Activated CD8-positive, alpha-beta memory T cell treated with anti-CD3 and anti-CD28 coated beads for 1 hour (primary cell): ENCODE data around the gene CLDN9.

Experiments used
- DNase-seq, 2 donors: peaks; one replicate each; pipeline ENCODE4 v3.0.0-alpha.2; 2020; ENCODE audit warnings: low read depth in 1 of 2; ENCODE audit errors: extremely low read depth in 1 of 2

CLDN9 gene

DNA sequence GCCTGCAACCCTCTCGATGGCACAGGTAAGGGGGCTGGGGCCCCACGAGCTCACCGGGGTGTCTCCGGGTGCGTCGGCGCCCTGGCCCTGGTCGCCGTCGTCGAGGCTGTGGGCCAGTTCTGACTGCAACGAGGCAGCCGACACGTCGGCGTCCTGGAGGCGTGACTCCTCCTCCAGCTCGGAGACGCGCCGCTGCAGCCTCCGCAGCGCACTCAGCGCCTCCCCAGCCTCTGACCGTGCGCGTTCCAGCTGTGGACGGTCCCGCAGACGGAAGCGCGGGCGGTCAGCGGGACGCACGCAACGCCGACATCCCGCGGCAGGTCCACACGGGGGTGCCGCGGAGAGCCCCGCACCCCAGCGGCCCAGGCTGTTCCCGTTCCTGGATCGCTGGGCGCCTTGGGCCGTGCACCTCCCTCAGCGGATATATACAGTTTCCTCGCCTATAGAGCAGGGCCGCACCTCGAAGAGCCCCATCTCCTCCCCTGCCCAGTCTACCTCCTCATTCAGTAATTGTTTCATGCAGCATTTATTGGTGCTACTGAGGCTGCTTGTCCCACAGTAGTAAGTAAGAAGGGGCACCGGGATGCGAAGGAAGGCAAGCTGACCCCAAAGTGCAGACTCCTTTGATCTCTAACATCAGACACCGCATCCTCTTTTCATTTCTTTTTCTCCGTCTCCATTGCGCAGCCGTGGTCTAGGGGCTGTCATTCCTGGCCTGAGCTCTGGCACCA is 16.9 kb downstream of the CLDN9 start:
- no peak for DNase-seq

DNA sequence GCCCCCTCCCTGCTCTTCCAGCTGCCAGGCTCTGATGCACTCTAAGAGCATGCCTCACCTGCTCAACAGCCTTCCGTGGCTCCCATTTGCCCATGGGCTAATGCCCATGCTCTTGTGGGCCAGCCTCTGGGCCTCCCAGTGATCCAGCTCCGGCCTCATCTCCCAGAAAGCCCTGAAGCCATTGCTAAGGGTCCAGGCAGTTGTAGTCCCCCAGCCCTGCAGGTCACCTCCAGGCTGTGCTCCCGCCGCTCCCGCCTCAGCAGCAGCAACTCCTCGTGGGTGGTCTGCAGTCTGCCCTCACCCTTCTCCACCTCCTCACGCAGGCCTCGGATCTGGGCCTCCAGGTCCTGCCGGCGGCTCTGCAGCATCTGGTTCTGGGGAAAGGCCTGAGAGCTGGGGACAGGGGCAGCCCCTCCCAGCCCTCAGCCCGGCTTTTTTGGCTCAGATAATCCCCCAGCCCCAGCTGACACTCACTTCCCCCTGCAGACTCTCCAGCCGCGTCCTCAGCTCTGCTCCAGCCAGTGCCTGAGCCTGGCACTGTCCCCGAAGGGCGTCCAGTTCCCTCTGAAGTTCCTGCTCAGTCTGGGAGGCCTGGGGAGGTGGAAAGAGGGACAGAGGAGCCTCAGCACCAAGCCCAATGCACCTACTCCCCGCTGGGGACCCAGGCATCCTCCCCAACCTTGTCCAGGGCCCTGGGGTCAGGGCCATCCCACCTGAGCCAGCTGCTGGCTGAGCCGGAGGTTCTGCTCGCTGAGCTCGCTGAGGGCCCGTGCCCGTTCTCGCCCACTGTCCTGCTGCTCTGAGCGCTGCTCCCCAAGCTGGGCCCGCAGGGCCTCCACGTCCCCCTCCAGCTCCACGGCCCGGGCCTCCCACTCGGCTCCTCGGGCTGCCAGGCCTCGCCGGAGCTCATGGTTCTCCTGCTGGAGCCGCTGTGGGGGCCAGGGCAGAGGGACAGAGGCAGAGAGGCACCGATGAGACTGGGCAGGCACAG is 17.8 kb downstream of the CLDN9 start:
- DNase-seq = no peak

DNA sequence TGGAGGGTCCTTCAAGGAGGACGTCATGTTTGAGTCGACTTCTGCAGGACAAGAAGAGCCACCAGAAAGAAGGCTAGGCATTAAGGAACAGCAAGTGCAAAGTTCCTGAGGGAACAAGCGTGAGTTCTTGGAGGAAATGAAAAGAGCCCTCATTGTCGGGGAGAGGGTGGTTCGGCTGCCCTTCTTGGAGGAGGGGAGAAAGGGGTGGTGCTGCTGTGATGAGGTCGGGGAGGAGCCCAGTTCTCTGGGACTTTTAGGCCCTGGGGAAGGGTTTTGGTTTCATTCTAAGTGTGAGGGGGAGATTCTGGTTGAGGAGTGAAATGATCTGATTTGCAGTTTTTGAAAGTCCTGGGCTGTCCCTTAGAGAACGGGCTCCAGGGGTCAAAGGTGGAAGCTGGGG is 19.9 kb downstream of the CLDN9 start:
- no peak for DNase-seq

DNA sequence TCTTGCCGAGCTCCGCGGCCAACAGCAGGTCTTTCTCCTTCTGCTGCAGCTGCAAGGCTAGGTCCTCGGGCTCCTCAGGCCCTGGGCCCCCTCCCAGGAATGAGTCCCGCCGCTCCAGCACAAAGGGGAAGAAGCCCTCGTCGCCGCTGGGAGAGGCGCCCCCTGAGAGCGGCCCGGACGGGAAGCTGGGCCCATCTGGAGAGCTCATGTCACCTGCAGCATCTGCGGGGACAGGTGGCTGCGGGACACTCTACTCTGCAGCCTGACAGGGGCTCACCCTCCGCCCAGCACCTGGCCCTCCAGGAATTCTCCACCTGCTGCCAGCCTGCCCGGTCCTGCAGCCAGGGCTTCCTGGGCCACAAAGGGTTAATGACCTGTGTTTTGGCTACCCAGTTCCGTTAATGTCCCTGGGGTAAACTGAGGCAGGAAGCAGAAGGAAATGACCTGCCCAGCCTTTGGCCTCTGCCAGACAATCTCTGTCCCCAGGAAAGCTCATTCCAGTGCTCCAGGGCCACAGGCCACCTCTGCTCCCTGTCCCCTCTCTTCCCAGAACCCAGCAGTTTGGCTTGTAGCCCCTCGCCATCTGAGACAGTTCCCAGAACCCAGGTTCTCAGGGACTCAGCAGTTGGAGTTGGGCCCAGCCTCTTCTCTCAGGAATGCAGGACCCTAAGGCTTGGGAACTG is 22.7 kb downstream of the CLDN9 start:
- DNase-seq = no peak

DNA sequence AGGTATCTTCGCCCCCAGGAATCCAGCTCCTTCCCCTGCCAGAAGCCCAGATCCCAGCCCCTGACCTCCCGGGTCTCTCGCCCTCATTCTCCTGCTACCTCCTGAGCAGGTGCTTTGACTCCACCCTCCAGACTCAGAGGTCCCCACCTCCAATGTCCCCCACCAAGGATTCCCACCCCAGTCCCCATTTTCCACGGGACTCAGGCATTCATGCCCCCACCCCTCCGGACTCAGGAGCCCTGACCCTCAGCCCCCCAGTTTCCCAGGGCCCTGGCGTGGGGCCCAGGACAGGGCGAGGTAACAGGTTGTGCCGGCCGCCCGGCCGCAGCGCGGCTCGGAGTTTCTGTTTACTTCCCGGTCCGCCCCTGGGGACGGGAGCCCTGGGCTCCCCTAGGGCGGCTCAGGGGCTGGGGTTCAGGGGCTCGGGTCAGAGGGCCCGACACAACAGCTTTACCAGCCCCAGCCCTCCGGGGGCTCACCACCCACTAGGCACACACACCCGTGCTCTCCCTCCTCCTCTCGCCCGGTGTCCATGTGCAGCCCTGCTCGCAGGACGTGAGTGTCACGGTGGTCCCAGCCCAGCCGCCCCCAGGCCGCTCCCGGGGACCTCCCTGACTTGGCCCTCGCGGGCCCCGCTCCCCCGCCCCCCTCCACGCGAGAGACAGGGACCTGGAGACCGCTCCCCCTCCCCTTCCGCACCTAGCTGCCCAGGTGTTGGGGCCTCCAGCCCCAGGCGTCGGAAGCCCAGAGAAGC is 23.4 kb downstream of the CLDN9 start:
- no peak for DNase-seq

DNA sequence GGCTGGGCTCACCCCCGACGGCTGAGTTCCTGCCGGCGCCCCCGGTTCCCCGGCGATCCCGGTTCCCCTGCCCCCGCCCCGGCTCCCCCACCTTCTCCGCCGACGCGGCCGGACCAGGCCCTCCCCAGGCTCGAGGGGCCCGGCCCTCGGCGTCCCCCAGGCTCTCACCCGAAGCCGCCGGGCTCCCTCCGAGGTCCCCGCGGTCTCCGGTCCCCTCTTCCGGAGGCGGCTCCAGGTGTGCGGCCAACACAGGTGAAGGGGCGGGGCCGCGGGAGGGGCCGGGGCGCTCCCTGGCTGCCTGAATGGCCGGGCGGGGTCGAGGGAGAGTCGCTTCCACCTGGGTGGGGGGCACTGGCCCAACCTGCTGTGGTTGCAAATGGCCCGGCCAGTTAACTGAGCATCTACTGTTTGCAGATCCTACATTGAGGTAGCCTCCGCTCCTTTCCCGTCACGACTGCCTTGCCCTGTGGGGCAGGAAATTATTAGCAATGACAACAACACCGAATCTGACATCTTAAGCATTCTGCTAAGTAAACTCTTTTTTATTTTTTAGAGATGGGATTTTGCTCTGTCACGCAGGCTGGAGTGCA is 24.1 kb downstream of the CLDN9 start, which contains the start of gene BICDL2:
BICDL2 (minus strand) TSS at position 219 of the 590 bp plus-strand sequence. CDS start 1,448 bp downstream, outside the sequence.
- no peak for DNase-seq

DNA sequence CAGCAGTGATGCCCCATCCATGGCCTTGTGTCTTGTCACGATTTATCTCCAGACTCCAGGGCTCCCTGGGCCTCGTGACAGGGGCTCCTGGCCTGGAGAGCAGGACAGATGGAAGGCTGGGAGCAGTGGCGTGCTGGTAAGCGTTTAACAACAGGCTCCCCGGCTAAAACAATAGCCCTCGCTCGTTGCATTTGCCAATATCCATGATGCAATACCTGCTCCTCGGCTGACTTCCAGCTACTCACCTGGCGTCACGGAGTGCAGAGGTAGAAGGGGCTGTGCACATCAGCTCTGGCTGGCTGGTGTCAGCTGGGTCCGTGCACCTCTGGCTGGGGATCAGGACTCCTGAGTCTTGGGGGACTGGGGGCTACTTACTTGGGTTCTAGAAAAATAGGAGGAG is 25.5 kb downstream of the CLDN9 start:
- DNase-seq = no peak

DNA sequence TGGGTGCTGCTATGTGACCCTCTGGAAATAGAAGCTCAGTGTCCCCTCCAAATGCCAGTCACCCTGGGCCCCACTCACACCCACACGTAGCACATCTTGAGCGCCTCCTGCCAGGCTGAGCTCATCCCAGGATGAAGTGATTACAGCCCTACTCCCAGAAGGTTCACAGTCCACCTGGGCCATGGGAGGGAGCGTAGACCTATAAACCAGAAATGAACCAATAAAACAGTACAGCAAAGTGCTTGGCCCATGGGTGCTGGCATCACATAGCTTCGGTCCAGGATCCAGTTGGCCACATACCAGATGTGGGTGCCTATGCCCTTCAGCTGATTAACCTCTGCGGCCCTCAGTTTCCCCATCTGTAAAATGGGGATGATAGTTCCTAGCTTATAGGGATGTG is 26.2 kb downstream of the CLDN9 start:
- DNase-seq = no peak

DNA sequence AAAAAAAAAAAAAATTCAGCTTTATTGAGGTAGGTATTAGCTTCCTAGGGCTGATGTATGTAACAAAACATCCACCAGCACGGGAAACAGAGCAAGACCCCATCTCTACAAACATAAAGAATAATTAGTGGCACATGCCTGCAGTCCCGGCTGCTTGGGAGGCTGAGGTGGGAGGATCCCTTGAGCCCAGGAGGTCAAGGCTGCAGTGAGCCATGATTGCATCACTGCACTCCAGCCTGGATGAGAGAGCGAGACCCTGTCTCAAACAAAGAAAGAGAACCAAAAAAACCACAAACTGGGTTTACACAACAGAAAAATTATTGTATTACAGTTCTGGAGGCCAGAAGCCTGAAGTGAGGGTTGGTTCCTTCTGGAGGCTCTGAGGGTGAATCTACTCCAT is 29.7 kb downstream of the CLDN9 start:
- DNase-seq = no peak

DNA sequence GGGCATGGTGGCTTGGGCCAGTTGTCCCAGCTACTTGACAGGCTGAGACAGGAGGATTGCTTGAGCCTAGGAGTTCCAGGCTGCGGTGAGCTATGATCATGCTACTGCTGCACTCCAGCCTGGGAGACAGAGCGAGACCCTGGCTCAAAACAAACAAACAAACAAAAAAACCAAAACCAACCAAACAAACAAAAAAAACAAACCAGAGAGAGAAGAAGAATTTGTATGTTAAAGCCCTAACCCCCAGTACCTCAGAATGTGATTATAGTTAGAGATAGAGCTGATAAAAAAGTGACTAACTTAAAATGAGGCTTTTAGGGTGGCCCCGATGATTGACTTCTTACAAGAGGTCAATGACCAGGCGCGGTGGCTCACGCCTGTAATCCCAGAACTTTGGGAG is 32.0 kb downstream of the CLDN9 start:
- no peak for DNase-seq

DNA sequence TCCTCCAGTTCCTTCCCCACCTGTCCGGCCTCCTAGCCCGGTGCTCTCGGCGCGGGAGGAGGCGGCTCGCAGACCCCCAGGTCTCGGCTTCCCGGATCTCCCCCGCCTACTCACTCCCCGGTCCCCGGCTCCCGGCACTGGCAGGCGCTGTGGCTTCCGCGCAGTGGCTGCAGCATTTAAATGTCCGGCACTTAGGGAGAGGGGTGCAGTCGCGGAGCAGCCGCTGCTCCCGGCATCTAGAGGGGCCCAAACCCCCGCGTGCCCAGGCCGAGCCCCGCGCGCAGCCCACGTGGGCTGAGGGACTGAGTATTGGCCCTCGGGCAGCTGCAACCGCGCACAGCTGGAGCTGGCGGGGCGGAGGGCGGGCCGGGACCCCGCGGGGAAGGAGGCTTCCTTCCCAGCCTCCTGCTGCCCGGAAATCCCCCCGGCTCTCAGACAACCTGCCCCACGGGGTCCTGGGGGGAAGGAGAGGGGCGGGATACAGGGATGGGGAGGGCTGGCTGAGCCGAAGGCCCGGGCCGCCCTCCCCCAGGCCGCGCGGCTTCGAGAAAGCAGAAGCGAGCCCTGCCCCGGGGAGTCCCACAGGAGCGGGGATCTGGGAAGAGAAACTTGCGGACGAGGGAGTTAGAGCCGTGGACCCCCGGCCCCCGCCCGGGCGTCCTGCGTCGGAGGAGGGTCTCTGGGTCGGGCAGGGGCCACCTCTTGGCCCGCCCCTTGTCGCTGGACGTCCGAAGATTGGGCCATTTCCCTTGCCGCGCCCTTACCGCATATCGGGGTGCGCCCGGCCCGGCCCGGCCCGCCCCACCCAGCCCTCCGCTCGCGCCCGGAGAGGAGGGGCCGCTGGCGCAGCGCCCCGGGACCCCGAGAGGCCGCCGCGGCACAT is 33.3 kb downstream of the CLDN9 start, which contains the start of gene MMP25:
MMP25 (plus strand) TSS at position 804 of the 883 bp plus-strand sequence. CDS start 357 bp downstream, outside the sequence.
- DNase-seq = no peak

DNA sequence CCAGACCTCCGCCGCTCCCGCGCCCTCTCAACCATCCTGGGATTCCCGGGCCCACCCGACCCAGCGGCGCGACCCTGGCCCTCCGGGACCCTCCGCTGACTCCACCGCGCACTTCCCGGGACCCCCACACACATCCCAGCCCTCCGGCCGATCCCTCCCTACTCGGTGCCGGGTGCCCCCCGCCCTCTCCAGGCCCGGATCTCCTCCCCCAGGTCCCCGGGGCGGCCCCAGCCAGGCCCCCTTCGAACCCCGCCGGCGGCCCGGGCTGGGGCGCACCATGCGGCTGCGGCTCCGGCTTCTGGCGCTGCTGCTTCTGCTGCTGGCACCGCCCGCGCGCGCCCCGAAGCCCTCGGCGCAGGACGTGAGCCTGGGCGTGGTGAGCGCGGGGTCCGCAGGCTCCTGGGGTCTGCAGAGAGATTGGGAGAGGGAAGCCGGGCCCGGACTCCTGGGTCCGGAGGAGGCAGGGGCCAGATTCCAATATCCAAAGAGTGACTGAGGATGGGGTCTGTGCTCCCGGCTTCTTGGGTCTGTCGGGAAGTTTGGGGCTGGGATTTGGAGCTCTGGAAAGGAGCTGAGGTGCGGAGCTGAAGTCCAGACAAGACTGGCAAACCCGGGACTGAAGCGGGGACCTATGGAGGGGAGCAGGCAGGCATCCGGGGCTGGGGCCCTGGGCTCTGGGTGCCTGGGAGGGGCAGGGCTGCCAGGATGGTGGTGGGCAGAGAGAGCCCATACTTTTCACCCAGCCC is 34.1 kb downstream of the CLDN9 start:
- DNase-seq = no peak

DNA sequence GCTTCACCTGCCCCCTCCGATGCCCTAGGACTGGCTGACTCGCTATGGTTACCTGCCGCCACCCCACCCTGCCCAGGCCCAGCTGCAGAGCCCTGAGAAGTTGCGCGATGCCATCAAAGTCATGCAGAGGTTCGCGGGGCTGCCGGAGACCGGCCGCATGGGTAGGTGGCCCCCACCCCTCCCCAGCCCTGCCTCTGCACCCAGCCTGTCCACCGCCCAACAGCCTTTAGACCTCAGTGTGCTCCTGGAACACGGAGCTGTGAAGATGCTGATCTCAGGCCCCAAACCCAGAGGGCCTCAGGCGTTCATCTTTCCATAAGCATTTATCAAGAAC is 34.6 kb downstream of the CLDN9 start:
- DNase-seq = no peak

DNA sequence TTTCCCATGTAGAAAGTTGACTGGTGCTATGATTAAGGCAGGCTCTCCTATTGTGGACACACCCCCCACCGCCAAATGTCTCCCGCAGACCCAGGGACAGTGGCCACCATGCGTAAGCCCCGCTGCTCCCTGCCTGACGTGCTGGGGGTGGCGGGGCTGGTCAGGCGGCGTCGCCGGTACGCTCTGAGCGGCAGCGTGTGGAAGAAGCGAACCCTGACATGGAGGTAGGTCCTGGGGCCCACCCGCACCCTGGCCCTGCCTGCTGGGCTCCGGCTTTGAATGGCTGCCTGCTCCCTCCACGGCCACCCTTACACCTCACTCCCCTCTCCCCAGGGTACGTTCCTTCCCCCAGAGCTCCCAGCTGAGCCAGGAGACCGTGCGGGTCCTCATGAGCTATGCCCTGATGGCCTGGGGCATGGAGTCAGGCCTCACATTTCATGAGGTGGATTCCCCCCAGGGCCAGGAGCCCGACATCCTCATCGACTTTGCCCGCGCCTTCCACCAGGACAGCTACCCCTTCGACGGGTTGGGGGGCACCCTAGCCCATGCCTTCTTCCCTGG is 37.3 kb downstream of the CLDN9 start:
- DNase-seq = no peak

DNA sequence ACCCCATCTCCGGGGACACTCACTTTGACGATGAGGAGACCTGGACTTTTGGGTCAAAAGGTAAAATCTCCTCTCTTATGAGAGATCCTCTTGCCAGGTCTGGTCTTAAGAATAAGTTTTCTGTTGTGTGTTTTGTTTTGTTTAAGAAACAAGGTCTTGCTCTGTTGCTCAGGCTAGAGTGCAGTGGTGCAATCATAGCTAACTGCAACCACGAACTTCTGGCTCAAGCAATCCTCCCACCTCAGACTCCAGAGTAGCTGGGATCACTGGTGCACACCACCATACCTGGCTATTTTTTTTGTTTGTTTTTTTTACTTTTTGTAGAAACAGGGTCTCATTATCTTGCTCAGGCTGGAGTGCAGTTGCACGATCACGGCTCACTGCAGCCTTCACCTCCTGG is 37.8 kb downstream of the CLDN9 start:
- DNase-seq = no peak

DNA sequence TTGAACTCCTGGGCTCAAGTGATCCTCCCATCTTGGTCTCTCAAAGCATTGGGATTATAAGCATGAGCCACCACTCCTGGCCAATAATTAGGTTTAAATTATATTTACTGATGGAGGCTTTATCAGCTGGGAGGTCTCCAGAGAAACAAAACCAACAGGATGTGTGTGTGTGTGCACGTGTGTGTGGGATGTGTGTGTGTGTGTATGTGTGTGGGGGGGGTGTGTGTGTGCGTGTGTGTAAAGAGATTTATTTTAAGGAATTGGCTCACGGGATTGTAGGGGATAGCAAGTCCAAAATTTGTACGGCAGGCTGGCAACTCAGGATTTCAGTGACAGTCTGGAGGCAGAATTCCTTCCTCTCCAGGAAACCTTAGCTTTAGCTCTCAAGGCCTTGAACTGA is 38.3 kb downstream of the CLDN9 start:
- DNase-seq = no peak

DNA sequence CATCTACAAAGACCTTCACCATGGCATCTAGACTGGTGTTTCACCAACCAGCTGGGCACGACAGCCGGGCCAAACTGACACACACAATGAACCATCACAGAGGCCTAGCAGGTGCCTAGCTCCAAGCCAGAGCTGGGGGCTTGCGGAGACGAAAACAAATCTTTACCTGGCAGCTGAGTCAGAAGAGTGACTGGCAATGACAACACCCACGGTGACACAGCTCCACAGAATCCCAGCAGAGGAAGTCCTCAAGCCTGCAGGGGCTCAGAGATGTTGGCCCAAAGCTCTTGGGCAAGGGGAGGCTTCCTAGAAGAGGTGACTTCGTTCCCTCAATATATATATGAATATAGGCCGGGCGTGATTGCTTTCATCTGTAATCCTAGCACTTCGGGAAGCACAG is 38.8 kb downstream of the CLDN9 start:
- DNase-seq = no peak
